MM.1S (cell line): ENCODE data around the gene KIF3C.
A peak's percentile ranks its signal among the peaks of the same experiment; 100 is the strongest.
"Not testable (repeated sequence)": the region's sequence is repeated elsewhere in the genome, so short reads cannot be mapped to it uniquely, and the experiment has no call there.

Experiments
- DNase-seq: peaks from one replicate; pipeline ENCODE4 v3.0.0-alpha.2; 2015
- H2AFZ ChIP-seq: fragments of 300-600 bp; sonication (generic); 2 replicates; pipeline ENCODE4 v1.6.0; 2016; ENCODE audit warnings: antibody characterized with exemption, low read length
- H3F3A ChIP-seq: fragments of 300-600 bp; sonication (generic); 2 replicates; pipeline ENCODE4 v1.6.1; 2016; ENCODE audit warnings: mild to moderate bottlenecking, antibody characterized with exemption, low read length, moderate library complexity, mixed read lengths; ENCODE audit not compliant: insufficient read depth
- H3K27ac ChIP-seq: fragments of 300-600 bp; sonication (generic); 2 replicates; pipeline ENCODE4 v1.5.1; 2016; ENCODE audit warnings: mild to moderate bottlenecking, low read length
- H3K27me3 ChIP-seq: fragments of 300-600 bp; sonication (generic); replicated peaks from 2 replicates; pipeline ENCODE4 v1.6.0; 2016; ENCODE audit warnings: low read length; ENCODE audit not compliant: insufficient read depth
- H3K36me3 ChIP-seq: fragments of 300-600 bp; sonication (generic); replicated peaks from 2 replicates; pipeline ENCODE4 v1.6.1; 2016; ENCODE audit warnings: mild to moderate bottlenecking, low read length, mixed read lengths; ENCODE audit not compliant: insufficient read depth
- H3K4me1 ChIP-seq: fragments of 300-600 bp; sonication (generic); 2 replicates; pipeline ENCODE4 v1.6.1; 2016; ENCODE audit warnings: low read length, mixed read lengths
- H3K4me2 ChIP-seq: fragments of 300-600 bp; sonication (generic); 2 replicates; pipeline ENCODE4 v1.6.0; 2016; ENCODE audit warnings: low read depth, low read length
- H3K4me3 ChIP-seq: fragments of 300-600 bp; sonication (generic); 2 replicates; pipeline ENCODE4 v1.5.1; 2016; ENCODE audit warnings: low read length, mixed read lengths
- H3K79me2 ChIP-seq: fragments of 300-600 bp; sonication (generic); 2 replicates; pipeline ENCODE4 v1.6.1; 2016; ENCODE audit warnings: mixed run types, low read length, mixed read lengths
- H3K9ac ChIP-seq: fragments of 300-600 bp; sonication (generic); 2 replicates; pipeline ENCODE4 v1.6.1; 2016; ENCODE audit warnings: low read length, mixed read lengths
- H3K9me2 ChIP-seq: fragments of 300-600 bp; sonication (generic); replicated peaks from 2 replicates; pipeline ENCODE4 v1.6.1; 2016; ENCODE audit warnings: mild to moderate bottlenecking, low read length, mixed read lengths; ENCODE audit not compliant: insufficient read depth
- H3K9me3 ChIP-seq: fragments of 300-600 bp; sonication (generic); replicated peaks from 2 replicates; pipeline ENCODE4 v1.6.1; 2016; ENCODE audit warnings: mild to moderate bottlenecking, low read length, mixed read lengths; ENCODE audit not compliant: insufficient read depth
- H4K20me1 ChIP-seq: fragments of 300-600 bp; sonication (generic); 2 replicates; pipeline ENCODE4 v1.6.1; 2016; ENCODE audit warnings: mild to moderate bottlenecking, low read length, moderate library complexity, mixed read lengths; ENCODE audit not compliant: insufficient read depth
- EZH2 ChIP-seq: fragments of 300-600 bp; sonication (generic); optimal IDR thresholded peaks from 2 replicates; pipeline ENCODE3; 2017; ENCODE audit warnings: low read depth, mild to moderate bottlenecking, antibody characterized with exemption, low read length, mixed read lengths
- EZH2phosphoT487 ChIP-seq: fragments of 300-600 bp; sonication (generic); IDR thresholded peaks from 2 replicates; pipeline ENCODE4 v1.6.1; 2018; ENCODE audit warnings: antibody characterized with exemption, low read length
- TF ChIP-seq, protein P1 (sequence below): fragments of 300-600 bp; sonication (generic); IDR thresholded peaks from 2 replicates; pipeline ENCODE4 v1.5.1; 2016; ENCODE audit warnings: antibody characterized with exemption, low read length, mixed read lengths

KIF3C gene

DNA sequence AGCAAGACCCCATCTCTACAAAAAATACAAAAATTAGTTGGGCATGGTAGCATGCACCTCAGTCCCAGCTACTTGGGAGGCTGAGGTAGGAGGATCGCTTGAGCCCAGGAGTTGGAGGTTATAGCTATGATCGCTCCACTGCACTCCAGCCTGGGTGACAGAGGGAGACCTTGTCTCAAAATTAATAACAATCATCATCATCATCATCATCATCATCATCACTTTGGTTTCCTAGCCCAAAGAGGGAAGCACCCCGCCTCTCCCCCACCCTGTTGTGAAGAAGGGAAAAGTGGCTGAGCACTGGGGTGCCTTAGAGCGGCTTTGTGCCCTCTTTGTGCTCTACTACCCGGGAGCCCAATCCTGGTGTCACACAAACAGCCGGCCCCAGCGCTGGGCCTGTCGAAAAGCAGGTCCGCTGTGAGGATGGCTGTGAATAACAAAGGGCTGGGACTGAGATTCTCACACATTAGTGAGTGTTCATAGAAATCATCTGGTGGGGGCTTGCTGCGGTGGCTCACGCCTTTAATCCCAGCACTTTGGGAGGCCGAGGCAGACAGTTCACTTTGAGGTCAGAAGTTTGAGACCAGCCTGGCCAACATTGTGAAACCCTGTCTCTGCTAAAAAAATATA, 61.4 kb downstream of the KIF3C start:
- H3F3A ChIP-seq, result no peaks in the 10 kb centered on the region
- no peaks in the 10 kb centered on the region for H3K9me2 ChIP-seq
- no peaks in the 10 kb centered on the region for H4K20me1 ChIP-seq
- H3K27ac ChIP-seq, result no peak overlapping the region
- no peak overlapping the region for H3K4me2 ChIP-seq
- DNase-seq, result no peak
- H3K79me2 ChIP-seq, result no peaks in the 10 kb centered on the region
- H3K36me3 ChIP-seq, result no peaks in the 10 kb centered on the region
- no peak overlapping the region for H3K4me3 ChIP-seq
- no peaks in the 10 kb centered on the region for H3K9me3 ChIP-seq
- H3K4me1 ChIP-seq, result peaks cover 11% of the 10 kb centered on the region
- H3K27me3 ChIP-seq, result no peaks in the 10 kb centered on the region
- H3K9ac ChIP-seq, result no peak overlapping the region
- TF ChIP-seq, protein P1, sequence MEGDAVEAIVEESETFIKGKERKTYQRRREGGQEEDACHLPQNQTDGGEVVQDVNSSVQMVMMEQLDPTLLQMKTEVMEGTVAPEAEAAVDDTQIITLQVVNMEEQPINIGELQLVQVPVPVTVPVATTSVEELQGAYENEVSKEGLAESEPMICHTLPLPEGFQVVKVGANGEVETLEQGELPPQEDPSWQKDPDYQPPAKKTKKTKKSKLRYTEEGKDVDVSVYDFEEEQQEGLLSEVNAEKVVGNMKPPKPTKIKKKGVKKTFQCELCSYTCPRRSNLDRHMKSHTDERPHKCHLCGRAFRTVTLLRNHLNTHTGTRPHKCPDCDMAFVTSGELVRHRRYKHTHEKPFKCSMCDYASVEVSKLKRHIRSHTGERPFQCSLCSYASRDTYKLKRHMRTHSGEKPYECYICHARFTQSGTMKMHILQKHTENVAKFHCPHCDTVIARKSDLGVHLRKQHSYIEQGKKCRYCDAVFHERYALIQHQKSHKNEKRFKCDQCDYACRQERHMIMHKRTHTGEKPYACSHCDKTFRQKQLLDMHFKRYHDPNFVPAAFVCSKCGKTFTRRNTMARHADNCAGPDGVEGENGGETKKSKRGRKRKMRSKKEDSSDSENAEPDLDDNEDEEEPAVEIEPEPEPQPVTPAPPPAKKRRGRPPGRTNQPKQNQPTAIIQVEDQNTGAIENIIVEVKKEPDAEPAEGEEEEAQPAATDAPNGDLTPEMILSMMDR, result no peak
- TF ChIP-seq EZH2phosphoT487 (no peak), EZH2 (no peak)
- no peak overlapping the region for H2AFZ ChIP-seq

DNA sequence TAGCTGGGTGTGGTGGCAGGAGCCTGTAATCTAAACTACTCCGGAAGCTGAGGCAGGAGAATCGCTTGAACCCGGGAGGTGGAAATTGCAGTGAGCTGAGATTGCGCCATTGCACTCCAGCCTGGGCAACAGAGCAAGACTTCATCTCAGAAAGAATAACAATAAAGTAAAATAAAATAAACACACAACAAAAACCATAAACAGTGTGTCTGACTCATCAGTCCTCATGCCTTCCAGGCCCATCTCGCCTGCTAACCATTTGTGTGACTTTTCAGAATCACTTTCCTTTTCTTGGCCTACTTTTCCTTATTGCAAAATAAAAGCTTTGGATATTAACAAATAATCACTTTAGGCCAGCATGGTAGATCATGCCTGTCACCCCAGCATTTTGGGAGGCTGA, 62.0 kb downstream of the KIF3C start:
- no peaks in the 10 kb centered on the region for H3K9me2 ChIP-seq
- H3K79me2 ChIP-seq, result no peaks in the 10 kb centered on the region
- H4K20me1 ChIP-seq, result no peaks in the 10 kb centered on the region
- H3K27me3 ChIP-seq, result no peaks in the 10 kb centered on the region
- no peak overlapping the region for H3K27ac ChIP-seq
- H3K9me3 ChIP-seq, result no peaks in the 10 kb centered on the region
- H3K4me1 ChIP-seq, result peaks cover 10% of the 10 kb centered on the region
- H3K4me2 ChIP-seq, result no peak overlapping the region
- no peaks in the 10 kb centered on the region for H3K36me3 ChIP-seq
- no peak overlapping the region for H3K9ac ChIP-seq
- no peak for DNase-seq
- H3F3A ChIP-seq, result no peaks in the 10 kb centered on the region
- no peak overlapping the region for H2AFZ ChIP-seq
- no peak overlapping the region for H3K4me3 ChIP-seq
- TF ChIP-seq EZH2phosphoT487 (no peak), EZH2 (no peak)
- TF ChIP-seq, protein P1, result no peak

DNA sequence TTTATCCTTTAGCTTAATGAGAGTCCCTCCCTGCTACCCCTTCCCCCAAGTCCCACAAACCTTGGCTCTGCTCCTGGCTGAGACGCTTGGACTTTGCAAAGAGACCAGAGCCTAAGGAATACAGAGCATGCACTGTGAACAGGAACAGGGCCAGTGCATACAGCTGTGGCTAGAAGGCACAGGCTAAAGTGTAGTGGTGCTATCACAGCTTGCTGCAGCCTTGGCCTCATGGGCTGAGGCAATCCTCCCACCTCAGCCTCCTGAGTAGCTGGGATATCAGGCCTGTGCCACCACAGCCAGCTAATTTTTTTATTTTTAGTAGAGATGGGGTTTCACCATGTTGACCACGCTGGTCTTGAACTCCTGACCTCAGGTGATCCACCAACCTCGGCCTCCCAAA, 64.5 kb downstream of the KIF3C start:
- H3K27me3 ChIP-seq, result no peaks in the 10 kb centered on the region
- H3K4me1 ChIP-seq, result no peaks in the 10 kb centered on the region
- no peaks in the 10 kb centered on the region for H3K36me3 ChIP-seq
- H3K9ac ChIP-seq, result no peak overlapping the region
- TF ChIP-seq, protein P1, result no peak
- TF ChIP-seq EZH2 (no peak), EZH2phosphoT487 (no peak)
- no peak overlapping the region for H3K4me3 ChIP-seq
- H3K79me2 ChIP-seq, result no peaks in the 10 kb centered on the region
- no peaks in the 10 kb centered on the region for H4K20me1 ChIP-seq
- H3K4me2 ChIP-seq, result no peak overlapping the region
- no peak for DNase-seq
- H3K9me2 ChIP-seq, result no peaks in the 10 kb centered on the region
- no peaks in the 10 kb centered on the region for H3K9me3 ChIP-seq
- H3K27ac ChIP-seq, result no peak overlapping the region
- no peak overlapping the region for H2AFZ ChIP-seq
- H3F3A ChIP-seq, result no peaks in the 10 kb centered on the region

DNA sequence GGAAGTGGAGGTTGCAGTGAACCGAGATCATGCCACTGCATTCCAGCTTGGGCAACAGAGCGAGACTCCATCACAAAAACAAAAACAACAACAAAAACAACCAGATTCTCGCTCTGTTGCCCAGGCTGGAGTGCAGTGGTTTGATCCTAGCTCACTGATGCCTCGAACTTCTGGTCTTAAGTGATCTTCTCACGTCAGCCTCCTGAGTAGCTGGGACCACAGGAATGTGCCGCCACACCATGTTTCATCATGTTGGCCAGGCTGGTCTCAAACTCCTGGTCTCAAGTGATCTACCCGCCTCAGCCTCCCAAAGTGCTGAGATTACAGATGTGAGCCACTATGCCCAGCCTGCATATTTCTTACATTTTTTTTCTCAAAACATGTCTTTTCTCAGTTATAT, 64.9 kb downstream of the KIF3C start:
- H3K27me3 ChIP-seq, H3K9me2 ChIP-seq, H3K9me3 ChIP-seq, H3K4me3 ChIP-seq, DNase-seq, H3K4me2 ChIP-seq, H3K4me1 ChIP-seq, H3F3A ChIP-seq, H2AFZ ChIP-seq, H3K9ac ChIP-seq, H3K79me2 ChIP-seq, H4K20me1 ChIP-seq, H3K27ac ChIP-seq, H3K36me3 ChIP-seq: not testable (repeated sequence)

DNA sequence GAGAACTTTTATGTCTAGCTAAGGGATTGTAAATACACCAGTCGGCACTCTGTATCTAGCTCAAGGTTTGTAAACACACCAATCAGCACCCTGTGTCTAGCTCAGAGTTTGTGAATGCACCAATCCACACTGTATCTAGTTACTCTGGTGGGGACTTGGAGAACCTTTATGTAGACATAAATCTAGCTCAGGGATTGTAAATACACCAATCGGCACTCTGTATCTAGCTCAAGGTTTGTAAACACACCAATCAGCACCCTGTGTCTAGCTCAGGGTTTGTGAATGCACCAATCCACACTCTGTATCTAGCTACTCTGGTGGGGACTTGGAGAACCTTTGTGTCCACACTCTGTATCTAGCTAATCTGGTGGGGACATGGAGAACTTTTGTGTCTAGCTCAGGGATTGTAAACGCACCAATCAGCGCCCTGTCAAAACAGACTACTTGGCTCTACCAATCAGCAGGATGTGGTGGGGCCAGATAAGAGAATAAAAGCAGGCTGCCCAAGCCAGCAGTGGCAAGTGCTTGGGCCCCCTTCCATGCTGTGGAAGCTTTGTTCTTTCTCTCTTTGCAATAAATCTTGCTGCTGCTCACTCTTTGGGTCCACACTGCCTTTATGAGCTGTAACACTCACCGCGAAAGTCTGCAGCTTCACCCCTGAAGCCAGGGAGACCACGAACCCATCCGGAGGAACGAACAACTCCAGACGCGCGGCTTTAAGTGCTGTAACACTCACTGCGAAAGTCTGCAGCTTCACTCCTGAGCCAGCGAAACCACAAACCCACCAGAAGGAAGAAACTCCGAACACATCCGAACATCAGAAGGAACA, 66.1 kb downstream of the KIF3C start:
- H4K20me1 ChIP-seq, H3F3A ChIP-seq, H3K4me1 ChIP-seq, H3K4me3 ChIP-seq, H3K9me2 ChIP-seq, H3K27ac ChIP-seq, H3K9ac ChIP-seq, H3K27me3 ChIP-seq, DNase-seq, H3K36me3 ChIP-seq, H3K9me3 ChIP-seq, H3K79me2 ChIP-seq: not testable (repeated sequence)
- Histone ChIP-seq H2AFZ (peak overlapping the region; percentile 23; the same call in 1 of the 2 replicates), H3K4me2 (peak overlapping the region; percentile 21; the same call in 1 of the 2 replicates)
